H4 (cell line): ENCODE results near the gene SELENOM. TPM values are rescaled to one million over a fixed set of nuclear protein-coding genes. Genes with fewer than 3 reads are reported as not detected.
"Not testable (repeated sequence)": the region's sequence is repeated elsewhere in the genome, so short reads cannot be mapped to it uniquely, and the experiment has no call there.

ENCODE experiments used
- DNase-seq: peaks from one replicate; pipeline ENCODE4 v3.0.0-alpha.2; 2015; ENCODE audit warnings: low spot score
- total RNA-seq: library from RNA; depleted of rRNA; stranded (reverse); fragments of >200 nt; shearing (Covaris generic); gene quantifications from 2 replicates; pipeline ENCODE4 v1.2.3, GENCODE V29; 2014; rRNA removed

The SELENOM gene
- total RNA-seq, 1 experiment from 2014 or later: 2.3 TPM

DNA sequence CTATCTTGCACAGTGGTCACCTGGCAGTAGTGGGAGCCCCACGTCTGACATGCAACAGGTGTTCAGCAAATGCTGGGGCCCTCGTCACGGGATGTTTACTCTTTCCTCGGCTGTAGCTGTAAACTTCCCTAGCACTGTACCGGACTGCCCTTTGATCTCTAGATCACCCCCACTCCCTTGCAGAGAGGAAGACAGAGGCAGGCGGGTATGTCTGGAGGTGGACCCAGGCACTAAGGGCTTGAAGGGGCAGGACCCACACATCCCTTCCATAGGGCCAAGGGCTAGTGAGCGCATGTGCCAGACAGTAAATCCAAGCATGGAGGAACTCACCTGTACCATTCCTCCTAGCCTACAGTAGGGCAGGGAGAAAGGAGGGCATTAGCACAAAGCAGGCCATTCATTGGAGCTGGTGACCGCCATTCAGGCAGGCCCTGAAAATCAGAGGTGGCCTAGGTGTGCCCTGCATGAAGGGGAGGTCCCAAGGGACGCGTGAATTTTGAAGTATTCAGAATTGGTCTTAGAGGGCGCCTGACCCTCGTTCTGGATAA, 28.2 kb downstream of the SELENOM start:
- no peak for DNase-seq

DNA sequence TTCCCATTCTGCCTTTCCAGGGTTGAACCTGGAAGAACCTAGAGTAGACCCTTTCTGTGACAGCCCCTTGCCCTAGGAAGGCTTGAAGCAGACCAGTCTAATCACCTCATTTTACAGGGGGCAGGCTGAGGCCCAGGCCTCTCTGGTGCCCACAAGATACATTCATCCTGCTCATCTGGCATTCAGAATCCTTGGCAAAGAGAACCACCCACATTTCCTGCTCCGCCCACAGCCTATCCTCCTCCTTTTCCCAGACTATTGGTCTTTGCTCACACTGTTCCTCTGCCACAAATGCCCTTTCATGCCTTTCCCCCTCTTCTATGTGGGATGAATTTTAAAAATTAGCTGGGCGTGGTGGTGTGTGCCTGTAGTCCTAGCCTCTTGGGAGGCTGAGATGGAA, 29.0 kb downstream of the SELENOM start:
- DNase-seq: not testable (repeated sequence)

DNA sequence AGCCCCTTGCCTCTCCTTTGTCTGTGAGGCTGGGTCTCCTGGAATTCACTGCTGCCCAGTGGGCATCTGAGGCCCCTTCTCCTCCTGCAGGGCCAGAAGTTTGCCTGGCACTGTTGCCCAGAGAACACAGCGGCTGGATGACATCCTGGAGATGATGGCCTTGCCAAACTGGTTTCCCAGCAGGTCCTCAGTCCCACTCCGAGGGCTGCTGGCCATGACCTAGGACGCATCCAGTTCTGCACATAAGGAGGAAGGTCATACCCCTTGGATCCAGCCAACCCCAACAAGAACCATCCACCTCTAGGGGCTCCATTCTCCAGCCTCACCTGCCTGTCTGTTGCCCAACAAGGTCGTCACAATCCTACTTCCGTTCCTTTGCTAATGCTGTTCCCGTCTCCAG, 29.7 kb downstream of the SELENOM start:
- no peak for DNase-seq

DNA sequence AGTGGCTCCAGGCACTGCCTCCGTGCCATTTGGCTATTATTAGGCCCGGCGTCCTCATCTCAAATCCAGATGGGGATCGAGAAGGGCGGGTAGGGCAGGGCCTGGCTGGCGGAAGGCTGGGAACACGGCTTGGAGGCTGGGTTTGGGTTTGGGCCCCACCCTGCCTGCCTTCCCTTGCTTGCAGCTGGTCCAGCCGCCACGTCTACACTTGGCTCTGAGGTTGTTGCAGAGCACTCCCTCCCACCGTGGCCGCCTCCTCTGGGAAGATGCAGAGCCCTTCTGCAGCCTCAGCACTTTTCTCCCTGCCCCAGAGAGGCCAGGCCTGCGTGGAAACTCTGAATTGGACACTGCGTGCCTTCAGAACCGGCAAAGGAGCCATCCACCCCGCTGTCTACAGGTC, 31.4 kb downstream of the SELENOM start:
- no peak for DNase-seq

DNA sequence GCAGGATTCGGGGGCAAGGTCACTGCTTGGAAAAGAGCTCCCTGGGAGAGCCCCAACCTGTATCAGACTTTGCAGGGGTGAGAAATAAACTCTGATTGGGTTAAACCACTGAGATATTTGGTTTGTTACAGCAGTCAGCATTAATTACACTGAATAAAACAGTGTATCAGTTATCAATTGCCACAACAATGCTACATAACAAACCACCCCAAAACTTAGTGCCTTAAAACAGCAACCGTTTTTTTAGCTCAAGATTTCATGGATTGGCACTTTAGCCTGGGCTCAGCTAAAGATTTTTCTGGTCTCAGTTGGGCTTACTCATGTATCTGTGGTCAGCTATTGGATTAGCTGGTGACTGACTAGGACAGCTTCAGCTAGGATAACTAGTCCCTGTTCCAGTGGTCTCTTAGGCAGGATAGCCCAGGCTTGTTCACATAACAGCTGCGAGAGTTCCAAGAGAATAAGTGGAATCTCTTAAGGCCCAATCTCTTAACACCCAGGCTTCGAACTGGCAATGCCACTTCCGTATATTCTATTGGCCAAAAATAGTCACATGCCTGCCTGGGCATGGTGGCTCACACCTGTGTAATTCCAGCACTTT, 33.7 kb downstream of the SELENOM start:
- DNase-seq: not testable (repeated sequence)

DNA sequence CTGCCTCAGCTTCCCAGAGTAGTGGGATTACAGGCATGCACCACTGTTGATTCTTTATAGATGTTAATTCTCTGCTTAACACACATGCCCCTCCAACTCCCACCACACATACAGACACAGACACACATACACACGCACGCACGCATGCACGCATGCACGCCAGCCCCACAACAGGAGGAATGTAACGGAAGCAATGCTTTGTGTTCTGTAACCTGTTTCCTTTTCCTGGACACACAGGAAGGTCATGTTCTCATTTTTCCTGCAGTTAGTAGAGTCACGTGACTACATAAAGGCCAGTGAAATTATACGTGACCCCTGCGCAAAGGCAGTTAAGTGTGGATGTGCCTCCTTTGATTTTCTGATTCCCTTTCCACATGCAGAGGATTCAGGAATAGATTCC, 34.2 kb downstream of the SELENOM start:
- DNase-seq: not testable (repeated sequence)

DNA sequence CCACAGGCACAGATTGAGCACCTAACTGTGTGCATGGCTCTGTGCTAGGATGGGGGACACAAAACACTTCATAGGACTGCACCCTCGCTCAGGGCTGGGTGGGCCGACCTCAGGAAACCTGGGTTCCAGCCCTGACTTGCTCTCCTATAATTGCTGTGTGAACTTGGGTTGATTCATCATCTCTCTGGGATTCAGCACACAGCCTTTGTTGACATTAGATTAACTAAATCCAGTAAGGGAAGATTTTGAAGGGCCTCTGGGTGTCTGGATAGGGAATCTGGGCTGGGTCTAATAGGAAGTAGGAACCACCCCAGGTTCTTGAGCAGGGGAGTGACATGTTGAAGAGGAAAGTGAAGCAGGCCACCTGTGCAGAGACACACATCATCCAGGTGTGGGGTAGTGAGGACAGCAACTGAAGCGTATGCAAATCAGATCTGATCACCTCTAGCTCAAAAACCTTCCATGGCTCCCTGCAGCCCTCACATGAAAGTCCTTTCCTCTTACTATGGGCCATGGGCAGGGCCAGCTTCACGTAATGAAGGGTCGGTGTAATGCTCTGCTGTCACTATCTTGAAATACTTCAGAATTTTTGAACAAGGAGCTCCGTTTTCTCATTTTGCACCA, 37.6 kb downstream of the SELENOM start:
- not testable (repeated sequence) for DNase-seq

DNA sequence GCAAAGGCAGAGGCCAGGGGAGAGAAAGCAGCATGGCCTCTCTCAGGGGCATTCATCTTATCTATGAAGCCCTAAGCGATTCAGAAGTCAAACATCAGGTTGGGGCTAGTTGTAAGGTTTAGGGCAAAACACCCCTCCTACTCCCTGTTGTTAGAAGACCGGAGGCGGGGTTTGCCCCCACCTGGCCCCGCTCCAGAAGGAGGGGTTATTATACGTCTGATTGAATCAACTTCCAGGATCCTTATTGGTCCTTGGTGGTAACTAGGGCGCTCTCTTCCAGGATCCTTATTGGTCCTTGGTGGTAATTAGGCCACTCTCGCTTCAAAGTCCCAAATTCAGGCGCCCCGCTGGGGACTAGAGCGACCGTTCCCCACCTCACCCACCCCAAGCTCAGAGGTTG, 38.4 kb downstream of the SELENOM start:
- no peak for DNase-seq

DNA sequence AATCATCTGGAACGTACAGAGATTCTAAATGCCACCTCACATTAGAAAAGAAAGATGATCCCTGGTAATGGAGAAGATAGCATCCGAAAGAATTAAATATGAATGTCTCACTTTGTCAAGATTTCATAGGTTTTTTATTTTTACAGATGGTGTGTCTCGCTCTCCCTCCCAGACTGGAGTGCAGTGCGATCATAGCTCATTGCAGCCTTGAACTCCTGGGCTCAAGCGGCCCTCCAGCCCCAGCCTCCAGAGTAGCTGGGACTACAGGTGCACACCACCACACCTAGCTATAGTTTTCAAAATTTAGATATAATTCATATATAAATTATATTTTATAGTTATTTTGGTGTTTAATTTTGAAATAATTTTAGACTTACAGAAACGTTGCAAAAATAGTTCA, 43.0 kb downstream of the SELENOM start:
- DNase-seq: no peak

DNA sequence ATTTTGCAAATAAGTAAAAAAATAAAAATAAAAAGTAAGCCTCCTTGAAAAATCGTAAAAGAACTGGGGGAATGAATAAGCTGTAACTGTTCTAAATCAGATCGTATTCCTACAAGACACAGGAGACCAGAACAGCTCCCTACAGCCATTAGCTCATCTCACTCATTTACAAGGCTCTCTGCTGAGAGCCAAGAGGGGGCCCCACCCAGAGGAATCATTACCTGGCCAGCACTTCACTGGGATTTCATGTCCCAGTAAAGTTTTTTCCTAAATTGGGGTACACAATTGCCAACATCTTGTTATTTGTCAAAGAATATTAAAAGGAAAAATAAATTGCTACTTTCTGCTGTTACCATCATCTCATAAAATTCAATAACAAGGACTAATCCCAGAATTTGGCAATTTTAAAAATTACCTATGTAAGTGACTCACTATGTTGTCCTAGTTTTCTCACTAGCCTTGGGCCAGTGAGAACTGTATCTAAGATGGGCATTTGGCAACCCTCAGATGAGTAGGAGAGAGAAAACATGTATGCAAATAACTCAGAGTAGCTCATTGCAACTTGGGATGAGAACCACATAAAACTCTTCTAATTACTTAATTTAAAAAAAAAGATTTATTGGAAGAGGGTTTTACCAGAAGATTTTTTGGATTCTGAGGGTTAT, 44.7 kb downstream of the SELENOM start:
- no peak for DNase-seq

DNA sequence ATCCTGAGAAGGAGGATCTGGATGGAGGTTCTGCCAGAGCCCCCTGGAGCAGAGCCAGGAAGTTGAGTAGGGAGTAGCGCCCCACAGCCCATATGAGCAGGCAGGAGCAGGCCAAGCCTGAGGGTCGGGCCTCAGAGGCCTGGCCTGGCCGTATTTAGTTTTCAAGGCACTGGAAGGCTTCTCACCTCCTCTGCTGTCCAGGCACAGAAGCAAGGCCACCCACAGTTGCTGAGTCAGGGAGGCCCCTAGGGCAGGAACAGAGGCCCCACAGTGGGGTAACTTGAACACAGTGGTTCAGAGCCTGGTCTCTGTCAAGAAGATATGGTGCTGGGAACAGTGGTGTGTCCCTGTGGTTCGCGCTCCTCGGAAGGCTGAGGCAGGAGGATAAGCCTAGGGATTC, 47.7 kb downstream of the SELENOM start:
- not testable (repeated sequence) for DNase-seq

DNA sequence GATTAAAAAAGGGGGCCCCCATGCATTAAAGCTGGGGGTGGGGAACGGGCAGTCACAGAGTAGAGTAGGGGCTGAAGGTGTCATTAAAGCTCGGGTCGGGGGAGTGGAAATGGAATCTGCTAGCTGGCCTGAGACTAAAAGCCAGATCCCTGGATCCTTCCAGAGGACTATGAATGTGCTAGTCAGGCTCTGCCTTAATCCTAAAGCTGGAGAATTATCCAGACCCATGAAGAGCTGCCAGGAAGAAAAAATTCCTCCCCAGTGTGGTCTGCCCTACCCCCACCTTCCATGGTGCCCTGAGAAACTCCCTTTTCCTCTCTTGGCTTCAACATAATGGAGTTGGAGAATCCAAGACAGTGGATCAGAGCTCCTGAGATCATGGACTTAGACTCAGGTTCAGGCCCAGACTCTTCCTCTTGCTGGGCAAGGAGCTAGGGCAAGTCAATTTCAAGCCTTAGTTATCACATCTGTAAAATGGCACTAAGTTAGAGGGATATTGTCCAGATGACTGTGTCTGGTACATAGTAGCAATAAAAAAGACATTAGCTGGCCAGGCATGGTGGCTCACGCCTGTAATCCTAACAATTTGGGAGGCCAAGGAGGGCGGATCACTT, 50.3 kb downstream of the SELENOM start:
- no peak for DNase-seq

DNA sequence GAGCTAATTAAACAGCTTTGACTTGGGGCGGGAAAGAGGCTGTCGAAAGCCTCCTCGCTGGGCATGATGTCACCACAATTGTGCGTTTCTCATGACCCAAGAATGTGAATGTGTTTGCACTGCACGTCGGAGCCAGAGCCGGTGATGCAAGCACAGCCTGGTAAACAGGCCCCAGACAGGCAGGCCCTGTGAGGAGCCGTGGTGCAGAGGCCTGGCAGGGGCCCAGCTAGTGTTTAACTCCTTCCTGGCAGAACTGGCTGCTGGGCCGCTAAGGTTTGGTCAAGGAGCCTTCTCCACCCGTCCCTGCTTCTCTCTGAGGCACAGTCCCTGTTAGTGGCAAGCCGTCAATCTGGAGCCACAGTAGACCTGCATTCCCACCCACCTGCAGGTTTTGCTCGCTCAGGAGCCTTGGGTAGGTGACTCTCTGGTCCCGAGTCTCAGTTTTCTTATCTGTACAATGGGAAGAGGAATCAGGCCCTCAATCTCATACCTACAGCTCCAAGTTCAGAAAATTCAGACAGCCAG, 51.7 kb downstream of the SELENOM start:
- peak; percentile 97 for DNase-seq

DNA sequence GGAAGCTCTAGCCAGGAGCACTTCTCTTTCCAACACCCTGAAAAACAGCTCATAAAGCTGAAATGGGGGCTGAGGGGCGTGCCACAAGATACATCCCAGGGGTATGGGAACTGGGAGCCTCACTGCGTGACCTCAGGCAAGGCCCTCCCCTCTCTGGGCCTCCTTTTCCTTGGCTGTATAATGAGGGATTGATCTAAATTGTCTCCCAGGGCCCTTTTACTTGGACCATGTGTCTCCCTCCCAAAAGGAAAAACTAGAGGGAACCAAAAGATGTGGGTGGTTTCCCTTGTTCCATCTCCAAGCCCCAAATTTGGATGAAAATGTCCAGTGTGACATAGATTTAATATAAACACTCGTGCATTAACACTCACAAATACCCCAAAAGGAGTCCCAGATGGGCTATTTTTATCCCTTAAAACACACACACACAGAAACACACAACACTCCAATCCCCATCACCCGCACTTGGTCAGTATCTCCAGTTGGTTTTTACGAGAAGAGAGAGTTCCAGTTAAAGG, 52.2 kb downstream of the SELENOM start:
- no peak for DNase-seq

Other genes with a start within 250 kb of the SELENOM start
- 9.0 and 10.8 TPM in 2 replicates for gene MORC2, start 138.8 kb downstream of the SELENOM start, total RNA-seq
- 35.8 and 38.2 TPM in 2 replicates for gene TUG1, start 138.3 kb downstream of the SELENOM start, total RNA-seq
- 13.9 and 20.9 TPM in 2 replicates for gene SMTN, start 26.2 kb downstream of the SELENOM start, total RNA-seq
- 0.45 and 0.79 TPM in 2 replicates for gene INPP5J, start 15.4 kb upstream of the SELENOM start, total RNA-seq
- gene PLA2G3, start 32.9 kb upstream of the SELENOM start, total RNA-seq: not detected in 2 replicates
- 16.5 and 17.7 TPM in 2 replicates for gene RNF185, start 52.6 kb upstream of the SELENOM start, total RNA-seq
- gene LIMK2, start 104.7 kb upstream of the SELENOM start, total RNA-seq: 3.8 and 4.9 TPM in 2 replicates
- 0.62 and 1.6 TPM in 2 replicates for gene PIK3IP1, start 184.9 kb upstream of the SELENOM start, total RNA-seq
- gene PATZ1, start 238.8 kb upstream of the SELENOM start, total RNA-seq: 4.7 and 7.2 TPM in 2 replicates